A549 (cell line): ENCODE results near the gene MLST8.

Experiments used
- CBX2 ChIP-seq: fragments of 200-600 bp; sonication (generic); IDR thresholded peaks from 2 replicates; pipeline ENCODE4 v1.6.1; 2016; ENCODE audit warnings: low read depth, mild to moderate bottlenecking, borderline replicate concordance
- TP53 ChIP-seq: fragments of 250-450 bp; sonication (Bioruptor Pico); IDR thresholded peaks from 2 replicates; pipeline ENCODE4 v1.5.0; 2021; ENCODE audit warnings: mild to moderate bottlenecking, moderate library complexity

GRCh38 chr16:2191446-2191706 is 13.9 kb upstream of the MLST8 start:
- TF ChIP-seq TP53 (CRISPR knock-in tag) (no peak), CBX2 (no peak)
